ENCODE measurements around the gene HAUS7. TPM values are rescaled to one million over a fixed set of nuclear protein-coding genes. Genes with fewer than 3 reads are reported as not detected.

Gene HAUS7
- total and polyA plus RNA-seq, 2 of the 8 experiments (the other 6 are each of a cell fraction or from before 2014, with no cell fraction given) = 45.4 to 54.0 TPM

Small RNA genes lying within 50 kb of the gene (small RNA-seq; reads per million reads assigned to genes)
- gene RN7SL667P (ENCODE audit: insufficient read depth) = not detected

Other genes with a start within 250 kb of the HAUS7 start
- gene PNMA6F, start 148.8 kb downstream of the HAUS7 start, total RNA-seq (2021; fragmentation: NEBNext Ultra II Directional; extraction: Animal tissue kit (Norgen Biotek cat#: 25700)) = 0.15 and 0.22 TPM in 2 replicates
- 0.12 and 0.36 TPM in 2 replicates for gene PNMA6F, start 148.8 kb downstream of the HAUS7 start, polyA plus RNA-seq (2011; rRNA removed)
- gene ZNF275, start 136.4 kb downstream of the HAUS7 start, total RNA-seq (2021; fragmentation: NEBNext Ultra II Directional; extraction: Animal tissue kit (Norgen Biotek cat#: 25700)) = 8.1 and 8.2 TPM in 2 replicates
- gene ZNF275, start 136.4 kb downstream of the HAUS7 start, polyA plus RNA-seq (2011; rRNA removed) = 8.1 and 9.1 TPM in 2 replicates
- not detected in 2 replicates for gene PNMA6E, start 69.2 kb downstream of the HAUS7 start, total RNA-seq (2021; fragmentation: NEBNext Ultra II Directional; extraction: Animal tissue kit (Norgen Biotek cat#: 25700))
- not detected in 2 replicates for gene PNMA6E, start 69.2 kb downstream of the HAUS7 start, polyA plus RNA-seq (2011; rRNA removed)
- 0.41 and 0.46 TPM in 2 replicates for gene ZFP92, start 59.1 kb downstream of the HAUS7 start, total RNA-seq (2021; fragmentation: NEBNext Ultra II Directional; extraction: Animal tissue kit (Norgen Biotek cat#: 25700))
- gene ZFP92, start 59.1 kb downstream of the HAUS7 start, polyA plus RNA-seq (2011; rRNA removed) = 0.14 and 0.17 TPM in 2 replicates
- 0.69 and 0.71 TPM in 2 replicates for gene TREX2, start 24.5 kb downstream of the HAUS7 start, total RNA-seq (2021; fragmentation: NEBNext Ultra II Directional; extraction: Animal tissue kit (Norgen Biotek cat#: 25700))
- 0.80 and 1.5 TPM in 2 replicates for gene TREX2, start 24.5 kb downstream of the HAUS7 start, polyA plus RNA-seq (2011; rRNA removed)
- gene BGN, start 24.4 kb upstream of the HAUS7 start, total RNA-seq (2021; fragmentation: NEBNext Ultra II Directional; extraction: Animal tissue kit (Norgen Biotek cat#: 25700)) = 2.1 and 2.4 TPM in 2 replicates
- gene BGN, start 24.4 kb upstream of the HAUS7 start, polyA plus RNA-seq (2011; rRNA removed) = 1.8 and 2.7 TPM in 2 replicates
- 0.15 and 0.19 TPM in 2 replicates for gene ATP2B3, start 47.1 kb upstream of the HAUS7 start, total RNA-seq (2021; fragmentation: NEBNext Ultra II Directional; extraction: Animal tissue kit (Norgen Biotek cat#: 25700))
- 0.14 and 0.24 TPM in 2 replicates for gene ATP2B3, start 47.1 kb upstream of the HAUS7 start, polyA plus RNA-seq (2011; rRNA removed)
- gene CCNQ, start 128.6 kb upstream of the HAUS7 start, total RNA-seq (2021; fragmentation: NEBNext Ultra II Directional; extraction: Animal tissue kit (Norgen Biotek cat#: 25700)) = 15.8 and 16.6 TPM in 2 replicates
- gene CCNQ, start 128.6 kb upstream of the HAUS7 start, polyA plus RNA-seq (2011; rRNA removed) = 32.1 and 34.9 TPM in 2 replicates
- gene DUSP9, start 176.6 kb upstream of the HAUS7 start, total RNA-seq (2021; fragmentation: NEBNext Ultra II Directional; extraction: Animal tissue kit (Norgen Biotek cat#: 25700)) = 0.63 and 1.1 TPM in 2 replicates
- gene DUSP9, start 176.6 kb upstream of the HAUS7 start, polyA plus RNA-seq (2011; rRNA removed) = 0.80 and 1.2 TPM in 2 replicates
- gene PNCK, start 203.2 kb upstream of the HAUS7 start, total RNA-seq (2021; fragmentation: NEBNext Ultra II Directional; extraction: Animal tissue kit (Norgen Biotek cat#: 25700)) = 4.3 and 6.2 TPM in 2 replicates
- 6.3 and 13.9 TPM in 2 replicates for gene PNCK, start 203.2 kb upstream of the HAUS7 start, polyA plus RNA-seq (2011; rRNA removed)
- 94.7 and 98.5 TPM in 2 replicates for gene SLC6A8, start 217.3 kb upstream of the HAUS7 start, total RNA-seq (2021; fragmentation: NEBNext Ultra II Directional; extraction: Animal tissue kit (Norgen Biotek cat#: 25700))
- 87.7 and 132 TPM in 2 replicates for gene SLC6A8, start 217.3 kb upstream of the HAUS7 start, polyA plus RNA-seq (2011; rRNA removed)